Measurements from ENCODE around the gene TMEM184B. TPM values are rescaled to one million over a fixed set of nuclear protein-coding genes. Genes with fewer than 3 reads are reported as not detected.

The TMEM184B gene
- total and polyA plus RNA-seq, 2 donors (not counting 1 experiment from before 2014, with no cell fraction given): 9.9 to 24.7 TPM

- Mint-ChIP-seq H3K9me3 (ENCODE audit: insufficient read depth) (no peaks in the 10 kb centered on the region), H3K27ac (peak within 1 kb of the TSS; percentile 83), H3K27me3 (no peaks in the 10 kb centered on the region), H3K4me3 (peak within 1 kb of the TSS; percentile 90), H3K4me1 (peaks cover 44% of the 10 kb centered on the region)
- H3K4me3 ChIP-seq (ENCODE audit: control extremely low read depth in 1 of 5, extremely low read depth in 1 of 5, insufficient read depth in 1 of 5, low read depth in 2 of 5, low read length in 4 of 5): peak within 1 kb of the TSS; percentile 49 to 78 (median 67)
- ChIA-PET POLR2A (interaction anchor here (0.6 to 1.9 kb wide), 2 partner anchors 20 to 196 kb away, joined by 3 to 20 read pairs; partner anchors contain the start of gene PLA2G6), CTCF (interaction anchor here (0.6 to 1.8 kb wide), 8 partner anchors 13 to 150 kb away, joined by 3 to 5 read pairs (median 3); partner anchors contain the start of gene PLA2G6)
- peak within 1 kb of the TSS; percentile 93 for H3K4me2 ChIP-seq (replicated peaks; ENCODE audit: low read depth, low read length, poor library complexity, severe bottlenecking)
- intact Hi-C loops (cut with micrococcal nuclease): loop anchor here (1.0 to 5.0 kb wide), 7 partner anchors 12 to 357 kb away; partner anchors contain the start of genes ANKRD54, BAIAP2L2, CSNK1E and PLA2G6
- peaks cover 3% of the 10 kb centered on the region for H4K20me1 ChIP-seq (ENCODE audit: control insufficient read depth, insufficient read depth, low read length, poor library complexity, severe bottlenecking)
- peak within 1 kb of the TSS; percentile 83 for H3K9ac ChIP-seq (ENCODE audit: low read length)
- ATAC-seq (ENCODE audit: low read depth) (peak; percentile 77), DNase-seq (peak; percentile 87)
- H3K36me3 ChIP-seq (replicated peaks in 1 of 2; ENCODE audit: control extremely low read depth in 1 of 2, control insufficient read depth in 1 of 2, extremely low read depth in 1 of 2, insufficient read depth in 2 of 2, low read length in 1 of 2): no peaks in the 10 kb centered on the region
- no peak for TF ChIP-seq CTCF (IDR thresholded peaks at IDR 0.05)
- no peak for TF ChIP-seq EZH2 (IDR thresholded peaks at IDR 0.05; ENCODE audit: borderline replicate concordance, insufficient read depth, low read depth, low read length, poor library complexity, severe bottlenecking)
- H3K9me3 ChIP-seq (ENCODE audit: control extremely low read depth in 1 of 3, control insufficient read depth in 2 of 3, insufficient read depth in 1 of 3, low read length in 2 of 3): no peaks in the 10 kb centered on the region
- no peaks in the 10 kb centered on the region for H3K27me3 ChIP-seq (replicated peaks in 1 of 4; ENCODE audit: control extremely low read depth in 1 of 4, control insufficient read depth in 3 of 4, insufficient read depth in 4 of 4, low read length in 3 of 4)
- peaks cover 25 to 33% of the 10 kb centered on the region in 2 donors for H3K4me1 ChIP-seq (ENCODE audit: control insufficient read depth in 2 of 2, insufficient read depth in 2 of 2, low read length in 2 of 2)
- 1% methylated on average over 85 of the region's 85 CpGs for WGBS (ENCODE audit: insufficient coverage)
- H3K79me2 ChIP-seq (ENCODE audit: control insufficient read depth, insufficient read depth, low read length): no peaks in the 10 kb centered on the region
- H2AFZ ChIP-seq (ENCODE audit: insufficient read depth, low read depth, low read length, poor library complexity, severe bottlenecking): peak within 1 kb of the TSS; percentile 81
- peak within 1 kb of the TSS; percentile 38 to 66 for H3K27ac ChIP-seq (ENCODE audit: low read length in 2 of 2)
These were observed 70.9 kb downstream of the TMEM184B start, which contains the start of gene MAFF for GRCh38 chr22:38201711-38202436. MAFF (plus strand) TSS chr22:38201994; CDS start chr22:38213854, 11,860 bp downstream.
